Endothelial cell of umbilical vein (primary cell): ENCODE data around the gene SRRD. TPM values are rescaled to one million over a fixed set of nuclear protein-coding genes. Genes with fewer than 3 reads are reported as not detected.

Experiments
- BruUV-seq: library from RNA; stranded (reverse); fragments of 400-500 nt; replicated peaks from 2 replicates; lab custom pipeline; 2021; lab: Mats Ljungman, UMichigan
- CTCF ChIA-PET: fragments of 300-600, 350-600 bp; sonication (Branson Sonifier 250); formaldehyde crosslinking; loops from one replicate; lab custom pipeline; 2021; ENCODE audit warnings: antibody characterized with exemption, inconsistent platforms; lab: Charles Lee
- POLR2A ChIA-PET: fragments of 300-600, 350-600 bp; sonication (Branson Sonifier 250); formaldehyde crosslinking; loops from one replicate; lab custom pipeline; 2021; ENCODE audit warnings: antibody characterized with exemption, inconsistent platforms; lab: Charles Lee
- DNase-seq: peaks from one replicate; pipeline ENCODE4 v3.0.0-alpha.2; 2011; ENCODE audit warnings: low read depth, low spot score
- FAIRE-seq: peaks from 2 replicates; lab custom pipeline; 2011; peaks lifted over from hg19 to GRCh38; lab: Jason Lieb, UNC
- H2AFZ ChIP-seq: 2 replicates; pipeline ENCODE4 v1.6.0; 2012; ENCODE audit warnings: low read depth, low read length, control low read depth, inconsistent platforms
- H3K27ac ChIP-seq: 2 replicates; pipeline ENCODE4 v1.5.1; 2011; ENCODE audit warnings: low read depth, mild to moderate bottlenecking, control low read depth, low read length, moderate library complexity; ENCODE audit not compliant: insufficient read depth
- H3K27me3 ChIP-seq, 2 experiments: 2 replicates each; pipeline versions ENCODE4 v1.6.0 to v1.6.1; 2011; ENCODE audit warnings: low read length in 2 of 2, mixed read lengths in 1 of 2; ENCODE audit not compliant: control insufficient read depth in 2 of 2, insufficient read depth in 2 of 2
- H3K36me3 ChIP-seq, 2 experiments: 2 replicates in 1 of 2; 3 replicates in 1 of 2; pipeline ENCODE4 v1.5.1; 2011; ENCODE audit warnings: low read length in 2 of 2, mild to moderate bottlenecking in 1 of 2, moderate library complexity in 1 of 2; ENCODE audit not compliant: control insufficient read depth in 2 of 2, insufficient read depth in 2 of 2; ENCODE audit errors: extremely low read depth in 1 of 2
- H3K4me1 ChIP-seq: 3 replicates; pipeline ENCODE4 v1.5.1; 2011; ENCODE audit warnings: mild to moderate bottlenecking, low read length; ENCODE audit not compliant: control insufficient read depth, insufficient read depth; ENCODE audit errors: extremely low read depth
- H3K4me2 ChIP-seq: 2 replicates; pipeline ENCODE4 v1.6.1; 2011; ENCODE audit warnings: low read length, control low read depth, mixed read lengths; ENCODE audit not compliant: insufficient read depth
- H3K4me3 ChIP-seq, 3 experiments: fragments of 200-600 bp in 1 of 3; sonication (generic), shearing (Covaris generic) in 1 of 3; replicated peaks in 1 of 3; 2 replicates each; pipeline ENCODE4 v1.5.1; 2011 to 2016; ENCODE audit warnings: control low read depth in 3 of 3, low read length in 3 of 3, mild to moderate bottlenecking in 2 of 3, inconsistent platforms in 1 of 3, low read depth in 1 of 3, moderate library complexity in 1 of 3; ENCODE audit not compliant: insufficient read depth in 1 of 3
- H3K79me2 ChIP-seq: 2 replicates; pipeline ENCODE4 v1.6.0; 2012; ENCODE audit warnings: low read length, inconsistent platforms; ENCODE audit not compliant: control insufficient read depth, insufficient read depth
- H3K9ac ChIP-seq: replicated peaks from 2 replicates; pipeline ENCODE3; 2011; ENCODE audit warnings: low read length, control low read depth; ENCODE audit not compliant: insufficient read depth; ENCODE audit errors: extremely low read depth
- H3K9me1 ChIP-seq: replicated peaks from 3 replicates; pipeline ENCODE4 v1.6.0; 2011; ENCODE audit warnings: mild to moderate bottlenecking, low read length; ENCODE audit not compliant: control insufficient read depth, insufficient read depth; ENCODE audit errors: extremely low read depth
- H3K9me3 ChIP-seq: replicated peaks from 2 replicates; pipeline ENCODE4 v1.5.1; 2012; ENCODE audit warnings: low read length, inconsistent platforms; ENCODE audit not compliant: control insufficient read depth, insufficient read depth
- H4K20me1 ChIP-seq: replicated peaks from 2 replicates; pipeline ENCODE3; 2011; ENCODE audit warnings: mild to moderate bottlenecking, low read length; ENCODE audit not compliant: control insufficient read depth, insufficient read depth; ENCODE audit errors: extremely low read depth
- EZH2 ChIP-seq: IDR thresholded peaks from 2 replicates; pipeline ENCODE4 v1.6.1; 2012; ENCODE audit warnings: borderline replicate concordance, low read depth, mild to moderate bottlenecking, moderate library complexity, low read length, inconsistent platforms; ENCODE audit not compliant: severe bottlenecking
- FOS ChIP-seq: IDR thresholded peaks from 2 replicates; pipeline ENCODE4 v1.6.1; 2011; ENCODE audit warnings: mild to moderate bottlenecking, low read length, moderate library complexity, borderline replicate concordance; ENCODE audit not compliant: insufficient read depth
- GATA2 ChIP-seq: IDR thresholded peaks from 2 replicates; pipeline ENCODE4 v1.7.0; 2011; ENCODE audit warnings: low read depth, mild to moderate bottlenecking, moderate library complexity, mixed read lengths, low read length; ENCODE audit not compliant: insufficient read length, insufficient read depth
- JUN ChIP-seq: IDR thresholded peaks from 2 replicates; pipeline ENCODE4 v1.6.1; 2011; ENCODE audit warnings: borderline replicate concordance, low read depth; ENCODE audit not compliant: insufficient read length, insufficient read depth
- MYC ChIP-seq: IDR thresholded peaks from one replicate; pipeline ENCODE4 v1.6.1; 2011; ENCODE audit warnings: mild to moderate bottlenecking, low read depth, low read length
- POLR2A ChIP-seq: IDR thresholded peaks from 2 replicates; pipeline ENCODE4 v1.6.1; 2012; ENCODE audit warnings: low read depth, mild to moderate bottlenecking, control low read depth, low read length
- POLR2AphosphoS5 ChIP-seq: IDR thresholded peaks from 2 replicates; pipeline ENCODE4 v1.6.1; 2012; ENCODE audit warnings: low read depth, mild to moderate bottlenecking, control low read depth, low read length, moderate library complexity; ENCODE audit not compliant: insufficient read depth
- dilution Hi-C: fragments of 300-500 bp; cut with MboI; formaldehyde crosslinking; loops from one replicate; pipeline ENCODE4 v1.15.0; 2019; ENCODE audit warnings: low sequenced_read_pairs; ENCODE audit not compliant: extremely low pct_ligation_motif_present
- intact Hi-C: fragments of 100-400 bp; cut with micrococcal nuclease; formaldehyde crosslinking; loops from one replicate; pipeline ENCODE4 v1.10.0; 2022
- polyA plus RNA-seq, 4 experiments: library from polyadenylated mRNA; depleted of rRNA in 3 of 4; stranded (reverse) in 3 of 4; unstranded in 1 of 4; fragments of >200 nt; gene quantifications; 2 replicates each; pipeline versions ENCODE4 v1.2.1 to v1.2.3, GENCODE V29; 2011 to 2012; ENCODE audit warnings: missing spikeins in 1 of 4
- total RNA-seq: library from RNA; stranded (reverse); gene quantifications from 2 replicates; pipeline ENCODE4 v1.2.3, GENCODE V29; 2021
- TF ChIP-seq, protein P1 (sequence below): IDR thresholded peaks from 2 replicates; pipeline ENCODE4 v1.6.1; 2011; ENCODE audit not compliant: insufficient read depth, insufficient read length
- TF ChIP-seq, protein P2 (sequence below), 2 donors: IDR thresholded peaks; 1 replicate in 1 of 2; 2 replicates in 1 of 2; pipeline ENCODE4 v1.5.1; 2011; ENCODE audit warnings: low read length in 2 of 2, mild to moderate bottlenecking in 2 of 2, moderate library complexity in 2 of 2, control low read depth in 1 of 2, inconsistent platforms in 1 of 2, low read depth in 1 of 2; ENCODE audit not compliant: insufficient read depth in 1 of 2; ENCODE audit errors: extremely low read depth in 1 of 2

The SRRD gene
- total and polyA plus RNA-seq, 2 donors (not counting 3 experiments of a cell fraction or from before 2014, with no cell fraction given): 23.4 to 24.2 TPM

DNA sequence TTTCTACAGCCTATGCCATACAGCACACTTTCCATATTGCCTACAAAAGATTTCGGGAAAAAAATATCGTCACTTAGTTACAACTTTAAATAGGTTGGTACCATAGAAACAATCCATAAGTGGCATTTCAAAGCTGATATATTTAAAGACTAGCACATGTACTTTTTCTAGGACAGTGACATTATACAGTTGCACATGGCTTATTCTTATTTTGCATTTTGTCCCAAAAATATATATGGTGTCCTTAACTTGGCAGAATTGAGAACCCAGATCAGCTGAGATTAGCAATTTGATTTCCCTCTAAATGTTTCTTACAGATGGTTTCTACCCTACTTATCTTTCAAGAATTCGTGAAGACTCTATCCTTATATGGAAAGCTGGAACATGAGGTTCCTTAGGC, 32.3 kb downstream of the SRRD start:
- no peak for DNase-seq
- H3K9me1 ChIP-seq: no peaks in the 10 kb centered on the region
- peaks cover 13% of the 10 kb centered on the region for H3K79me2 ChIP-seq
- ChIA-PET CTCF (interaction anchor here (1.0 kb wide), 1 partner anchor 13 kb away, joined by 3 read pairs; no protein-coding TSS in a partner anchor), POLR2A (interaction anchor here (1.1 kb wide), 1 partner anchor 13 kb away, joined by 6 read pairs; no protein-coding TSS in a partner anchor)
- H3K4me2 ChIP-seq: no peak overlapping the region
- FAIRE-seq: no peak
- no peaks in the 10 kb centered on the region for H3K36me3 ChIP-seq
- H3K4me3 ChIP-seq: no peak overlapping the region
- TF ChIP-seq, protein P1, sequence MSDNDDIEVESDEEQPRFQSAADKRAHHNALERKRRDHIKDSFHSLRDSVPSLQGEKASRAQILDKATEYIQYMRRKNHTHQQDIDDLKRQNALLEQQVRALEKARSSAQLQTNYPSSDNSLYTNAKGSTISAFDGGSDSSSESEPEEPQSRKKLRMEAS: no peak
- TF ChIP-seq GATA2 (no peak), EZH2 (no peak), JUN (no peak), MYC (no peak), FOS (no peak), POLR2AphosphoS5 (no peak), POLR2A (no peak)
- TF ChIP-seq, protein P2, sequence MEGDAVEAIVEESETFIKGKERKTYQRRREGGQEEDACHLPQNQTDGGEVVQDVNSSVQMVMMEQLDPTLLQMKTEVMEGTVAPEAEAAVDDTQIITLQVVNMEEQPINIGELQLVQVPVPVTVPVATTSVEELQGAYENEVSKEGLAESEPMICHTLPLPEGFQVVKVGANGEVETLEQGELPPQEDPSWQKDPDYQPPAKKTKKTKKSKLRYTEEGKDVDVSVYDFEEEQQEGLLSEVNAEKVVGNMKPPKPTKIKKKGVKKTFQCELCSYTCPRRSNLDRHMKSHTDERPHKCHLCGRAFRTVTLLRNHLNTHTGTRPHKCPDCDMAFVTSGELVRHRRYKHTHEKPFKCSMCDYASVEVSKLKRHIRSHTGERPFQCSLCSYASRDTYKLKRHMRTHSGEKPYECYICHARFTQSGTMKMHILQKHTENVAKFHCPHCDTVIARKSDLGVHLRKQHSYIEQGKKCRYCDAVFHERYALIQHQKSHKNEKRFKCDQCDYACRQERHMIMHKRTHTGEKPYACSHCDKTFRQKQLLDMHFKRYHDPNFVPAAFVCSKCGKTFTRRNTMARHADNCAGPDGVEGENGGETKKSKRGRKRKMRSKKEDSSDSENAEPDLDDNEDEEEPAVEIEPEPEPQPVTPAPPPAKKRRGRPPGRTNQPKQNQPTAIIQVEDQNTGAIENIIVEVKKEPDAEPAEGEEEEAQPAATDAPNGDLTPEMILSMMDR (IDR thresholded peaks at IDR 0.05; ENCODE audit: extremely low read depth in 1 of 2, insufficient read depth in 1 of 2, low read depth in 1 of 2, low read length in 2 of 2): no peak
- H3K27me3 ChIP-seq: no peaks in the 10 kb centered on the region
- no peak overlapping the region for H2AFZ ChIP-seq
- intact Hi-C loops (no loop called here), dilution Hi-C loops (no loop called here)
- H4K20me1 ChIP-seq: no peaks in the 10 kb centered on the region
- H3K4me1 ChIP-seq: peaks cover 16% of the 10 kb centered on the region
- no peaks in the 10 kb centered on the region for H3K9me3 ChIP-seq
- BruUV-seq: no TSS peak
- H3K27ac ChIP-seq: no peak overlapping the region
- no peak overlapping the region for H3K9ac ChIP-seq
